Body of pancreas (tissue), 4 donors: ENCODE results near the gene SERINC2. TPM values are rescaled to one million over a fixed set of nuclear protein-coding genes. Genes with fewer than 3 reads are reported as not detected.
A peak's percentile ranks its signal among the peaks of the same experiment; 100 is the strongest.

Experiments
- ATAC-seq: fragments of 150-250 bp; one replicate; pipeline ENCODE4 v1.9.1; 2016
- DNase-seq, 4 donors: peaks; one replicate each; pipeline ENCODE4 v3.0.0-alpha.2; 2019
- H3K27ac ChIP-seq, 4 donors: fragments of 200-600 bp; sonication (generic); 1 replicate in 3 of 4; 2 replicates in 1 of 4; pipeline versions ENCODE4 v1.5.1 to v1.6.1; 2016 to 2019; ENCODE audit warnings: mild to moderate bottlenecking in 1 of 4, mixed read lengths in 1 of 4, moderate library complexity in 1 of 4
- H3K27me3 ChIP-seq, 2 donors: fragments of 200-600 bp; sonication (generic); one replicate each; pipeline ENCODE4 v1.6.0; 2016; ENCODE audit warnings: mild to moderate bottlenecking in 1 of 2
- H3K36me3 ChIP-seq, 2 donors: fragments of 200-600 bp; sonication (generic); replicated peaks in 1 of 2; 2 replicates each; pipeline ENCODE4 v1.5.1; 2016; ENCODE audit warnings: low read depth in 2 of 2; ENCODE audit not compliant: insufficient read depth in 1 of 2
- H3K4me1 ChIP-seq: fragments of 200-600 bp; sonication (generic); one replicate; pipeline ENCODE4 v1.6.0; 2016
- H3K4me3 ChIP-seq, 2 donors: fragments of 200-600 bp; sonication (generic); 1 replicate in 1 of 2; 2 replicates in 1 of 2; pipeline ENCODE4 v1.5.1; 2016 to 2019
- H3K9me3 ChIP-seq, 3 donors: fragments of 200-600 bp; sonication (generic); 1 replicate in 2 of 3; 2 replicates in 1 of 3; pipeline ENCODE4 v1.5.1; 2016
- POLR2A ChIP-seq, 3 donors: fragments of 450-650 bp; IDR thresholded peaks; one replicate each; pipeline ENCODE4 v1.6.1; 2016; ENCODE audit warnings: antibody characterized with exemption in 3 of 3, mild to moderate bottlenecking in 2 of 3
- WGBS, 2 donors: methylation state at CpG; one replicate each; pipeline ENCODE4 v1.1.5; 2017; 5-methylcytosine and 5-hydroxymethylcytosine counted together
- intact Hi-C: fragments of 100-400 bp; cut with DNase I; formaldehyde crosslinking; loops from one replicate; pipeline ENCODE4 v1.15.1; 2023
- total RNA-seq, 2 donors: library from RNA; depleted of rRNA; stranded (reverse); fragments of >200 nt; gene quantifications; one replicate each; pipeline ENCODE4 v1.1.0, GENCODE V29; 2016
- TF ChIP-seq, protein P1 (sequence below), 7 experiments: fragments of 450-650 bp in 4 of 7; fragments of 200-600 bp in 3 of 7; sonication (generic) in 3 of 7; IDR thresholded peaks; one replicate each; pipeline ENCODE4 v1.5.1; 2016 to 2019; ENCODE audit warnings: antibody characterized with exemption in 7 of 7

SERINC2 gene
- total RNA-seq, 2 donors from 2014 or later, result 14.5 to 41.2 TPM

DNA sequence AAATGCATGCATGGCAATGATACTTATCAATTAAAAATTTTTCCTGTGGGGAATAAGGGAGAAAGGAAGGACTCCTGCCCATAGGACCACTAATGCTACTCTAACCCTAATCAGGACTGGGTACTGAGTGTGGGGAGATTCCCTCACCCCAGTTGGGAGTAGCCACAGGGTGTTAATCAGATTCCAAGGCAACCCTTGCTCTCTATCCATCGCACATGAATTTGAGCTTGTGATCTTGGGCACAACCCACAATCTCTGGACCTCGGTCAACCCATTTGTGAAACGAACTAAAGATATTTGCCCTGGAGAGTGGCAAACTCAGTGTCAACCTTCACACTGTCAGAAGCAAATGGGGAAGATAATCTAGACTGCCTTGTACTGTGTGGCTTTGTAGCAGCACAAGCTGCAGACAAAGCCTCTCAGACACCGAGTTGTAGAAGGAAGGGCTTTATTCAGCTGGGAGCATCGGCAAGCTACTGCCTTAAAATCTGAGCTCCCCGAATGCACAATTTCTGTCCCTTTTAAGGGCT, 69.5 kb downstream of the SERINC2 start:
- intact Hi-C loops, result no loop called here
- no peaks in the 10 kb centered on the region for H3K9me3 ChIP-seq
- no peak for ATAC-seq

DNA sequence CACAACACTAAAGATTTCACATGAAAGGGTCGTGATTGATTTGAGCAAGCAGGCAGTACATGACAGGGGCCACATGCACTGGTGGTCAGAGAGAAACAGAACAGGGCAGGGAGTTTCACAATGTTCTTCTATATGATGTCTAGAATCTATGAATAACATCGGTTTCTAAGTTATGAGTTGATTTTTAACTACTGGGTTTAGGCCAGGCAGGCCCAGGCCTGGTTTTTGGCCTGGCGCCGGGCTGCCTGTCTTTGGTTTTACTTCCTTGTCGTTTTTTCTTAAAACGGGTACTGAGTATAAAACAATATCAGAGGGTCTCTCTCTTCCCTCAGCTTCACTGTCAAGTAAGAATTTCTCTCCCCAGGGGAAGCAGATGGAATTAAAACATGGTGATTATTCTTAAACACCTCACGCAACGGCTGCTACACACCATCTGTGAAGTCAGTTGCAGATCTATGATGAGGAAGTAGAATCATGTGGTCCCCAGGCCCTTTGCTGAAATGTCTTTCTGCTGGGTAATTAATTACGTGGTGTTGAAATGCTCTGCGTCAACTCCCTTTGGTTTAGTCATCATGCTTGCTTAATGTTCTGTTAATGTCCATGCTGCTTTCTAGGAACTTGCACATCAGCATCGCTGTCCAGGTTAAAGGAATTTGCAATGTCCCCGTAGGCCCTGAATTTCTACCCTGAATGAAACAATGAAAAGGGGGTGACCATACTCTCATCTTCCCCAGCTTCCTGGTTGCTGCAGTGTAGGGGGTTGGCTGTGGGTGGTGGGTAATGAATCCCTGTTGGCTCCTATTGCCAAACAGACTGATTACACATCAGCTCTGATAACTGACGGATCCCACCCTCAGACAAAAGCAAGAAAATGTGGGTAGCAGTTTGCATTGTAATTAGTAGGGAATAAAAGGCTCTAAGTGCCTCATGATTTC, 70.3 kb downstream of the SERINC2 start:
- H3K4me1 ChIP-seq, result peaks cover 5% of the 10 kb centered on the region
- ATAC-seq (peak; percentile 92), DNase-seq (peak; percentile 30 to 82 (median 67))
- no peaks in the 10 kb centered on the region for H3K9me3 ChIP-seq
- no peaks in the 10 kb centered on the region for H3K27me3 ChIP-seq
- peak overlapping the region; percentile 55 to 85 (median 66) for H3K27ac ChIP-seq
- H3K36me3 ChIP-seq, result no peaks in the 10 kb centered on the region
- peak in 1 of 3 donors; percentile 36 for TF ChIP-seq POLR2A (IDR thresholded peaks at IDR 0.05)
- TF ChIP-seq, protein P1, sequence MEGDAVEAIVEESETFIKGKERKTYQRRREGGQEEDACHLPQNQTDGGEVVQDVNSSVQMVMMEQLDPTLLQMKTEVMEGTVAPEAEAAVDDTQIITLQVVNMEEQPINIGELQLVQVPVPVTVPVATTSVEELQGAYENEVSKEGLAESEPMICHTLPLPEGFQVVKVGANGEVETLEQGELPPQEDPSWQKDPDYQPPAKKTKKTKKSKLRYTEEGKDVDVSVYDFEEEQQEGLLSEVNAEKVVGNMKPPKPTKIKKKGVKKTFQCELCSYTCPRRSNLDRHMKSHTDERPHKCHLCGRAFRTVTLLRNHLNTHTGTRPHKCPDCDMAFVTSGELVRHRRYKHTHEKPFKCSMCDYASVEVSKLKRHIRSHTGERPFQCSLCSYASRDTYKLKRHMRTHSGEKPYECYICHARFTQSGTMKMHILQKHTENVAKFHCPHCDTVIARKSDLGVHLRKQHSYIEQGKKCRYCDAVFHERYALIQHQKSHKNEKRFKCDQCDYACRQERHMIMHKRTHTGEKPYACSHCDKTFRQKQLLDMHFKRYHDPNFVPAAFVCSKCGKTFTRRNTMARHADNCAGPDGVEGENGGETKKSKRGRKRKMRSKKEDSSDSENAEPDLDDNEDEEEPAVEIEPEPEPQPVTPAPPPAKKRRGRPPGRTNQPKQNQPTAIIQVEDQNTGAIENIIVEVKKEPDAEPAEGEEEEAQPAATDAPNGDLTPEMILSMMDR (IDR thresholded peaks at IDR 0.05), result no peak
- H3K4me3 ChIP-seq, result no peak overlapping the region
- 44 to 55% methylated on average over 12 to 13 of the region's 13 CpGs for WGBS, 2 donors
- intact Hi-C loops, result no loop called here

More for the DNA sequence above, 69.5 kb downstream of the SERINC2 start:
- DNase-seq, result no peak
- H3K4me3 ChIP-seq, result no peak overlapping the region
- H3K27ac ChIP-seq, result peak overlapping the region; percentile 55 to 85 (median 66)
- H3K27me3 ChIP-seq, result no peaks in the 10 kb centered on the region
- TF ChIP-seq, protein P1 (IDR thresholded peaks at IDR 0.05), result no peak
- TF ChIP-seq POLR2A (IDR thresholded peaks at IDR 0.05), result no peak
- 58 to 59% methylated on average over 6 of the region's 6 CpGs for WGBS, 2 donors
- no peaks in the 10 kb centered on the region for H3K36me3 ChIP-seq
- H3K4me1 ChIP-seq, result peaks cover 5% of the 10 kb centered on the region

Other genes starting within 250 kb of the SERINC2 start
- not detected for gene NKAIN1, start 173.3 kb upstream of the SERINC2 start, total RNA-seq
- gene SNRNP40, start 116.4 kb upstream of the SERINC2 start, total RNA-seq, result 10 to 100 TPM; 12.7 to 28.7 TPM
- 1 to 10 TPM; 8.0 to 9.2 TPM for gene ZCCHC17, start 116.2 kb upstream of the SERINC2 start, total RNA-seq
- 1 to 10 TPM in 1 of 2 donors, not detected in 1; 1.0 TPM for gene FABP3, start 40.1 kb upstream of the SERINC2 start, total RNA-seq
- gene TINAGL1, start 163.3 kb downstream of the SERINC2 start, total RNA-seq, result 100 to 1,000 TPM in 1 of 2 donors, 10 to 100 TPM in 1; 47.2 to 148 TPM
- not detected for gene HCRTR1, start 204.5 kb downstream of the SERINC2 start, total RNA-seq
- gene PEF1, start 231.7 kb downstream of the SERINC2 start, total RNA-seq, result 10 to 100 TPM; 23.6 to 24.1 TPM